Stomach (tissue), 9 donors: Measurements from ENCODE around the gene UBL3. TPM values are rescaled to one million over a fixed set of nuclear protein-coding genes. Genes with fewer than 3 reads are reported as not detected.

ENCODE experiments used
- DNase-seq, 2 donors: peaks; one replicate each; pipeline versions ENCODE4 v3.0.0 to v3.0.0-alpha.2; 2013 to 2019
- H3K27ac ChIP-seq, 5 donors: fragments of 200-600 bp in 4 of 5; sonication (generic) in 4 of 5; one replicate each; pipeline ENCODE4 v1.5.1; 2013 to 2019; ENCODE audit warnings: mild to moderate bottlenecking in 1 of 5, moderate library complexity in 1 of 5
- H3K27me3 ChIP-seq, 3 donors: fragments of 200-600 bp; sonication (generic); one replicate each; pipeline ENCODE4 v1.5.1; 2017 to 2019; ENCODE audit warnings: mixed run types in 1 of 3
- H3K36me3 ChIP-seq, 4 donors: fragments of 200-600 bp; sonication (generic); 1 replicate in 3 of 4; 2 replicates in 1 of 4; pipeline ENCODE4 v1.5.1; 2016 to 2019
- H3K4me1 ChIP-seq, 4 donors: fragments of 200-600 bp; sonication (generic); one replicate each; pipeline ENCODE4 v1.5.1; 2016 to 2019
- H3K4me3 ChIP-seq, 4 donors: fragments of 200-600 bp; sonication (generic) in 3 of 4; one replicate each; pipeline ENCODE4 v1.5.1; 2016 to 2019; ENCODE audit warnings: mild to moderate bottlenecking in 1 of 4
- H3K9me3 ChIP-seq, 4 donors: fragments of 200-600 bp; sonication (generic); one replicate each; pipeline ENCODE4 v1.5.1; 2016 to 2019
- CTCF ChIP-seq, 7 experiments: fragments of 450-650 bp in 4 of 7; fragments of 200-600 bp in 3 of 7; sonication (generic) in 3 of 7; IDR thresholded peaks; one replicate each; pipeline ENCODE4 v1.5.1; 2016 to 2019; ENCODE audit warnings: antibody characterized with exemption in 7 of 7, control low read depth in 2 of 7, mild to moderate bottlenecking in 1 of 7
- EP300 ChIP-seq: sonication (generic); formaldehyde crosslinking; IDR thresholded peaks from one replicate; pipeline ENCODE4 v1.6.1; 2017; ENCODE audit warnings: antibody characterized with exemption
- POLR2A ChIP-seq, 4 donors: fragments of 450-650 bp; IDR thresholded peaks; one replicate each; pipeline ENCODE4 v1.6.1; 2016; ENCODE audit warnings: antibody characterized with exemption in 4 of 4, control low read depth in 2 of 4, mild to moderate bottlenecking in 1 of 4, moderate library complexity in 1 of 4
- POLR2AphosphoS5 ChIP-seq, 3 donors: sonication (generic); formaldehyde crosslinking; IDR thresholded peaks; one replicate each; pipeline ENCODE4 v1.6.1; 2016; ENCODE audit warnings: antibody characterized with exemption in 3 of 3
- WGBS, 5 donors: extraction: QIAGEN DNeasy Blood & Tissue Kit in 3 of 5; methylation state at CpG; one replicate each; pipeline versions ENCODE4 v1.1.5 to v1.1.7; 2013 to 2018; 5-methylcytosine and 5-hydroxymethylcytosine counted together
- intact Hi-C: fragments of 100-400 bp; cut with DNase I; formaldehyde crosslinking; loops from one replicate; pipeline ENCODE4 v1.15.1; 2023; ENCODE audit warnings: low total_unique reads
- polyA plus RNA-seq, 3 donors: library from polyadenylated mRNA; stranded (reverse); fragments of 200-250 nt; gene quantifications; one replicate each; pipeline ENCODE4 v1.2.3, GENCODE V29; 2013
- total RNA-seq, 5 donors: library from RNA; depleted of rRNA; stranded (reverse); fragments of >200 nt; gene quantifications; one replicate each; pipeline versions ENCODE4 v1.1.0 to v1.2.3, GENCODE V29; 2014 to 2016
- donor health status: healthy with polysubstance abuse.
- donor health status: Bipolar disorder and iron deficiency.
- donor health status: healthy.

UBL3 gene
- total and polyA plus RNA-seq, 8 donors, result 21.5 to 115 (median 42.3) TPM

GRCh38 chr13:29832761-29833298, 17.6 kb downstream of the UBL3 start:
- Histone ChIP-seq H3K4me3 (no peak overlapping the region), H3K4me1 (peaks cover 3 to 58% (median 29%) of the 10 kb centered on the region in 4 donors), H3K9me3 (no peaks in the 10 kb centered on the region), H3K36me3 (peaks cover 0 to 10% (median 8%) of the 10 kb centered on the region in 4 donors), H3K27me3 (no peaks in the 10 kb centered on the region), H3K27ac (no peak overlapping the region)
- no peak for DNase-seq
- intact Hi-C loops, result loop anchor here (10.0 kb wide), 1 partner anchor 282 kb away; no protein-coding TSS in a partner anchor
- 82 to 96% (median 89%) methylated on average over 6 of the region's 6 CpGs for WGBS, 5 donors
- TF ChIP-seq POLR2A (IDR thresholded peaks at IDR 0.05), result no peak
- TF ChIP-seq POLR2AphosphoS5 (IDR thresholded peaks at IDR 0.05), result no peak
- no peak for TF ChIP-seq CTCF (IDR thresholded peaks at IDR 0.05)

- Histone ChIP-seq H3K27ac (no peak overlapping the region), H3K4me1 (peaks cover 0 to 42% (median 16%) of the 10 kb centered on the region in 4 donors), H3K4me3 (no peak overlapping the region), H3K36me3 (peaks cover 0 to 10% (median 8%) of the 10 kb centered on the region in 4 donors), H3K27me3 (no peaks in the 10 kb centered on the region), H3K9me3 (no peaks in the 10 kb centered on the region)
- no peak for TF ChIP-seq EP300
- TF ChIP-seq CTCF (IDR thresholded peaks at IDR 0.05), result no peak
- TF ChIP-seq POLR2AphosphoS5 (IDR thresholded peaks at IDR 0.05), result no peak
- TF ChIP-seq POLR2A (IDR thresholded peaks at IDR 0.05), result no peak
- intact Hi-C loops, result loop anchor here (10.0 kb wide), 1 partner anchor 285 kb away; no protein-coding TSS in a partner anchor
- DNase-seq, result no peak
These were observed 20.4 kb downstream of the UBL3 start for GRCh38 chr13:29830000-29830399.

GRCh38 chr13:29819143-29819542, 31.3 kb downstream of the UBL3 start:
- 46 to 66% (median 59%) methylated on average over 2 of the region's 2 CpGs for WGBS, 5 donors
- Histone ChIP-seq H3K9me3 (no peaks in the 10 kb centered on the region), H3K4me1 (peaks cover 11 to 79% (median 51%) of the 10 kb centered on the region in 4 donors), H3K27ac (no peak overlapping the region), H3K27me3 (no peaks in the 10 kb centered on the region), H3K36me3 (no peaks in the 10 kb centered on the region), H3K4me3 (no peak overlapping the region)
- no peak for TF ChIP-seq POLR2AphosphoS5 (IDR thresholded peaks at IDR 0.05)
- TF ChIP-seq EP300, result no peak
- TF ChIP-seq CTCF (IDR thresholded peaks at IDR 0.05), result no peak
- no peak for TF ChIP-seq POLR2A (IDR thresholded peaks at IDR 0.05)
- intact Hi-C loops, result no loop called here
- DNase-seq, result no peak

- Histone ChIP-seq H3K9me3 (no peaks in the 10 kb centered on the region), H3K36me3 (no peaks in the 10 kb centered on the region), H3K4me1 (peaks cover 11 to 83% (median 52%) of the 10 kb centered on the region in 4 donors), H3K27me3 (no peaks in the 10 kb centered on the region), H3K27ac (peak overlapping the region in 1 of 5 donors; percentile 40), H3K4me3 (no peak overlapping the region)
- whole genome bisulfite sequencing, 5 donors, result 14 to 28% (median 23%) methylated on average over 3 of the region's 3 CpGs
- DNase-seq, result peak in 1 of 2 donors; percentile 10
- intact Hi-C loops, result no loop called here
- TF ChIP-seq POLR2A (IDR thresholded peaks at IDR 0.05) (no peak), EP300 (no peak), CTCF (IDR thresholded peaks at IDR 0.05) (no peak)
These were observed 32.6 kb downstream of the UBL3 start for GRCh38 chr13:29817604-29818378.
